ENCODE measurements around the gene ASB2. TPM values are rescaled to one million over a fixed set of nuclear protein-coding genes. Genes with fewer than 3 reads are reported as not detected.

Gene ASB2, protein sequence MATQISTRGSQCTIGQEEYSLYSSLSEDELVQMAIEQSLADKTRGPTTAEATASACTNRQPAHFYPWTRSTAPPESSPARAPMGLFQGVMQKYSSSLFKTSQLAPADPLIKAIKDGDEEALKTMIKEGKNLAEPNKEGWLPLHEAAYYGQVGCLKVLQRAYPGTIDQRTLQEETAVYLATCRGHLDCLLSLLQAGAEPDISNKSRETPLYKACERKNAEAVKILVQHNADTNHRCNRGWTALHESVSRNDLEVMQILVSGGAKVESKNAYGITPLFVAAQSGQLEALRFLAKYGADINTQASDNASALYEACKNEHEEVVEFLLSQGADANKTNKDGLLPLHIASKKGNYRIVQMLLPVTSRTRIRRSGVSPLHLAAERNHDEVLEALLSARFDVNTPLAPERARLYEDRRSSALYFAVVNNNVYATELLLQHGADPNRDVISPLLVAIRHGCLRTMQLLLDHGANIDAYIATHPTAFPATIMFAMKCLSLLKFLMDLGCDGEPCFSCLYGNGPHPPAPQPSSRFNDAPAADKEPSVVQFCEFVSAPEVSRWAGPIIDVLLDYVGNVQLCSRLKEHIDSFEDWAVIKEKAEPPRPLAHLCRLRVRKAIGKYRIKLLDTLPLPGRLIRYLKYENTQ
- 0.13 TPM in 1 of 2 replicates, not detected in the other for total RNA-seq

DNA sequence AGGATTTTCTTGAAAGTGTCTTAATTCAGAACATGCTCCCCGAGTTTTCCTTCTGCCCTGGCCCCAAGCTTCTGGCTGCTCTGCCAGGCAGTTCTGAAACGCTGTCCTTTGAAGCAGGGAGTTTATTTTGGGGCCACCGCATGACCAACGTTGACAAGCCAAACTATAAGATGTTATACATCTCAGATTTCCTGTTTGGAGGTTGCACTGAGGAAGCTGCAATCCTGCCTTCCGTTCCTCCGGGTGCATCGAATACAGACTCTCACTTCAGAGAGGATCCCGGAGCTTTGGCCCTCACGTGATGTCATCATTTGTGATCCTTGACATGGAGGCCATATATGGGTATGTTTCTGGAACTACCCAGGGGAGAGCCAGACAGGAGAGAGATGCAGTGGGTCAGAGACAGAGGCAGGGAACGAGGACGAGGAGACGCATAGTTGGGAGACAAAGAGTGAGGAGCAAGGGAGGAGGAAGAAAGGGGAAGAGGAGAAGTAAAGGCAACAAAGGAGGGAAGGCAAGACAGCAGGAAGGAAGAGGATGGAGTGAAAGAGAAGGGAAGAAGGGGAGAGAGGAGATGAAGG is at the start of gene ASB2:
Gene ASB2 (minus strand): TSS at position 94 of the 581 bp plus-strand sequence. CDS start 12,031 bp downstream, outside the sequence.

DNA sequence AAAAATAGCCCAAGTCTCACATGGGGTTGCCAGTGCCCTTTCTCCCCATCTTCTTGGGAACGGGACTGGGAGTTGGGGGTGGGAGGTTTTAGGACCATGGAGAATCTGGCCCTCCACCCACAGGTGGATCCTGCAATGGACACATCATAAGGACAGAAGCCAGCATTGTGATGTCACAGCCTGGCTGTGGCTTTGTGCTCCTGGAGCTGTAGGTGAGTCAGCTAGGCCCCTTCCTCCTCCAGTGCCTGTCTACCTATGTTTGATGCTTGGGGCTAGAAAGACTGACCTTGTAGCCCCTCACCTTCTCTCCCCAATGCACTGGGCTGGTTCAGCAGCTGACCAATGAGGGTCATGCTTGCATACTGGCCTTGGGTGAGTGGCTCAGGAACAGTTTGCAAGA is 20.7 kb upstream of the ASB2 start, which contains the start of gene CCDC197:
Gene CCDC197 (plus strand): TSS at position 220 of the 400 bp plus-strand sequence. CDS start 831 bp downstream, outside the sequence.

DNA sequence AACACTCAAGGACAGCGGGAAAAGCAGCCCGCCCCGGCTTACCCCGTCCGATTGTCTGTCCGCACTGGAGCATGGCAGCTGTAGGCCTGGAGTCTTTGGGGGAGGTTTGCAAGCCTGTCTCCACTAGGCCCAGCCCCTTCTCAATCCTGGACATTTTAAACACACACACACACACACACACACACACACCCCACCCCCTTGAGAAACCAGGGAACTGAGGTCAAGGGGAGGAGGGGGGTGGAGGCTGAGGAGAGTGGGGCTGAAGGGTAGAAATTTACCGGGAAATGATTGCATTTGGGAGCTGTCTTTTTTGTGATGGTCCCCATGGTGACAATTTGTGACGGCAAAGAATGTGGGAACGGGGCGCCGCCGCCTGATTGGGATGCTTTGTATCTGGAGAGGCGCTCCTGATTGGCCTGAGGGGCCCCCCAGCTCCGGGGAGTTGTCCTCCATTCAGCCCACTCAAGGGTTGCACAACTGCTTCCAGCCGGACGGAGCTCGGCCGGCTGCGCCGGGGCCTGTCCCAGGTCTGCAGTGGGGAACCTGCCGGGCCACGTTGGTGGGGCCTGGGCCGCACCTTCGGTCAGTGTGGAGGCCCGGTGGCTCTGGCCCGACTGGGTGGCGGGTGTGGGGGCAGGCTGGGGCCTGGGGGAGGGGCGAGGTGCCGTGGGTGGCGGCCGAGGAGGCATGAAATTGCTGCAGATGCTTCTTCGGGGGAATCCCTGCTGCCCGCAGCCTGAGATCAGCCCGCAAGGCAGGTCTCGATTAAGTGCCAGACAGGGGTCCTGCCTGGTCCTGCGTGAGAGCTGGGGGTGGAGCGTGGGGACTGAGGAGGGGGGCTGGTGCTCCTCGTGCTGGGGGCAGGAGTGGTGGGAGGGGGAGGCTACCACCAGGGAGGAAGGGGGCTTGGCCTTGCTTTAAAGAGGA is 49.2 kb downstream of the ASB2 start, which contains the start of gene FAM181A:
Gene FAM181A (plus strand): TSS at position 472 of the 927 bp plus-strand sequence. CDS start 942 bp downstream, outside the sequence.

Other genes starting within 250 kb of the ASB2 start
- gene PRIMA1, start 188.1 kb downstream of the ASB2 start, total RNA-seq = not detected in 2 replicates
- not detected in 2 replicates for gene FAM181A, start 49.2 kb downstream of the ASB2 start, total RNA-seq
- not detected in 2 replicates for gene CCDC197, start 20.7 kb upstream of the ASB2 start, total RNA-seq
- 0.48 and 3.2 TPM in 2 replicates for gene OTUB2, start 49.8 kb upstream of the ASB2 start, total RNA-seq
- gene DDX24, start 104.6 kb upstream of the ASB2 start, total RNA-seq = 95.9 and 147 TPM in 2 replicates
- 9.6 and 28.6 TPM in 2 replicates for gene IFI27L1, start 104.7 kb upstream of the ASB2 start, total RNA-seq
- gene IFI27, start 134.2 kb upstream of the ASB2 start, total RNA-seq = 37.6 TPM in 1 of 2 replicates, not detected in the other
- gene IFI27L2, start 153.0 kb upstream of the ASB2 start, total RNA-seq = 47.2 and 328 TPM in 2 replicates
- 1.6 and 8.5 TPM in 2 replicates for gene PPP4R4, start 197.8 kb upstream of the ASB2 start, total RNA-seq

All from epithelial cell of alveolus of lung (primary cell).